ENCODE data around the gene MTHFS. TPM values are rescaled to one million over a fixed set of nuclear protein-coding genes. Genes with fewer than 3 reads are reported as not detected.

Gene MTHFS
- polyA plus RNA-seq, 1 donor (not counting 4 experiments of a cell fraction or from before 2014, with no cell fraction given): 33.8 TPM

DNA sequence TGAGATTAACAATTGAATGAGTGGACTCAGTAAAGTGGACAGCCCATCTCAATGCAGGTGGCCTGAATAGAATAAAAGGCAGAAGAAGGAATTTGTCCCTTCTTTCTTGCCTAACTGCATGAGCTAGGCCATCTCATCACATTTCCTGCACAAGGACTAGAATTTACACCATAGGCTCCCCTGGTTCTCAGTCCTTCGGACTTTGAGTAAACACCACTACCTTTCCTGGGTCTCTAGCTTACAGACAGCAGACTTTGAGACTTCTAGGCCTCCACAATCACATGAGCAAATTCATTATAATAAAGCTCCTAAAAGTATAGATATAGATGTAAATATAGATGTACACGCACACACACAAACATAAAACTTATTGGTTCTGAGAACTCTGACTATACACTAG lies 28.3 kb downstream of the MTHFS start:
- no peak for DNase-seq (ENCODE audit: low read depth, low spot score)
- peaks cover 9% of the 10 kb centered on the region for H3K4me1 ChIP-seq (ENCODE audit: control insufficient read depth, extremely low read depth, insufficient read depth, low read length)
- H2AFZ ChIP-seq (ENCODE audit: control insufficient read depth, low read length): no peak overlapping the region
- no peaks in the 10 kb centered on the region for H4K20me1 ChIP-seq (ENCODE audit: control insufficient read depth, extremely low read depth, insufficient read depth, low read length)
- FAIRE-seq: no peak
- peaks cover 0 to 5% of the 10 kb centered on the region in 2 experiments for H3K36me3 ChIP-seq (ENCODE audit: control insufficient read depth in 2 of 2, extremely low read depth in 1 of 2, insufficient read depth in 2 of 2, low read length in 2 of 2)
- no peak overlapping the region for H3K4me2 ChIP-seq (ENCODE audit: control insufficient read depth, extremely low read depth, insufficient read depth, low read depth, low read length)
- H3K79me2 ChIP-seq (ENCODE audit: control insufficient read depth, insufficient read depth, low read length): no peaks in the 10 kb centered on the region
- no peaks in the 10 kb centered on the region for H3K27me3 ChIP-seq (ENCODE audit: control insufficient read depth, extremely low read depth, insufficient read depth, low read length)
- H3K27ac ChIP-seq (ENCODE audit: control insufficient read depth, insufficient read depth, low read length): no peak overlapping the region
- no peak for TF ChIP-seq EZH2 (IDR thresholded peaks at IDR 0.05; ENCODE audit: low read length)
- TF ChIP-seq CTCF (optimal IDR thresholded peaks at IDR 0.05 in 1 of 3, IDR thresholded peaks at IDR 0.05 in 1 of 3, conservative IDR thresholded peaks at IDR 0.05 in 1 of 3; ENCODE audit: extremely low read depth in 1 of 3, insufficient read depth in 2 of 3, low read length in 3 of 3): no peak
- dilution Hi-C loops (cut with MboI; ENCODE audit: extremely low pct_ligation_motif_present, low sequenced_read_pairs): no loop called here
- no peak overlapping the region for H3K9ac ChIP-seq (ENCODE audit: control insufficient read depth, extremely low read depth, insufficient read depth, low read length)
- H3K9me3 ChIP-seq (ENCODE audit: control insufficient read depth, low read depth, low read length): no peaks in the 10 kb centered on the region
- H3K4me3 ChIP-seq (ENCODE audit: control insufficient read depth in 2 of 3, extremely low read depth in 1 of 3, insufficient read depth in 2 of 3, low read depth in 1 of 3, low read length in 3 of 3): no peak overlapping the region
- H3K9me1 ChIP-seq (ENCODE audit: control insufficient read depth, extremely low read depth, insufficient read depth, low read length): no peaks in the 10 kb centered on the region

DNA sequence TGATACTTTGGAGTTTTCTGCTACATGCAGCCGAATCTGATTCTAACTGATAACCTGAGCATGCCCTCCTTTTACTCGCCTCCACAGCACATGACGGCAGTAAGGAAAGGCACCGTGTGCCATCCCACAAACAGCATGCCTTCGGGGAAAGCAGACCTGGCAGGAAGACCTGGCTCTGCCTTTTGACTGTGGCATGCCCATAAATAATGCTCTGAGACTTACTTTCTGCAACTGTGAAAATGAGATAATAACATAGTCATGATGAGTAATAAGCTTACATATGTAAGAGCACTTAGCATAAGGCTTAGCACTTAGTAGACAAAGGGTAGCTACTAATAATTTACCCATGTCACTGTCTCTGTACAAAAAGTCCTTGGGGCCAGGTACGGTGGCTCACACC lies 32.9 kb downstream of the MTHFS start:
- Histone ChIP-seq H3K27me3 (ENCODE audit: control insufficient read depth, extremely low read depth, insufficient read depth, low read length) (no peaks in the 10 kb centered on the region), H3K4me2 (ENCODE audit: control insufficient read depth, extremely low read depth, insufficient read depth, low read depth, low read length) (no peak overlapping the region), H2AFZ (ENCODE audit: control insufficient read depth, low read length) (no peak overlapping the region), H4K20me1 (ENCODE audit: control insufficient read depth, extremely low read depth, insufficient read depth, low read length) (no peaks in the 10 kb centered on the region), H3K27ac (ENCODE audit: control insufficient read depth, insufficient read depth, low read length) (no peak overlapping the region), H3K4me1 (ENCODE audit: control insufficient read depth, extremely low read depth, insufficient read depth, low read length) (peaks cover 13% of the 10 kb centered on the region), H3K4me3 (ENCODE audit: control insufficient read depth in 2 of 3, extremely low read depth in 1 of 3, insufficient read depth in 2 of 3, low read depth in 1 of 3, low read length in 3 of 3) (no peak overlapping the region), H3K9me1 (ENCODE audit: control insufficient read depth, extremely low read depth, insufficient read depth, low read length) (no peaks in the 10 kb centered on the region), H3K9me3 (ENCODE audit: control insufficient read depth, low read depth, low read length) (no peaks in the 10 kb centered on the region), H3K79me2 (ENCODE audit: control insufficient read depth, insufficient read depth, low read length) (no peaks in the 10 kb centered on the region), H3K9ac (ENCODE audit: control insufficient read depth, extremely low read depth, insufficient read depth, low read length) (no peak overlapping the region), H3K36me3 (ENCODE audit: control insufficient read depth in 2 of 2, extremely low read depth in 1 of 2, insufficient read depth in 2 of 2, low read length in 2 of 2) (peaks cover 0 to 2% of the 10 kb centered on the region in 2 experiments)
- TF ChIP-seq EZH2 (IDR thresholded peaks at IDR 0.05; ENCODE audit: low read length) (no peak), CTCF (optimal IDR thresholded peaks at IDR 0.05 in 1 of 3, IDR thresholded peaks at IDR 0.05 in 1 of 3, conservative IDR thresholded peaks at IDR 0.05 in 1 of 3; ENCODE audit: extremely low read depth in 1 of 3, insufficient read depth in 2 of 3, low read length in 3 of 3) (no peak)
- dilution Hi-C loops (cut with MboI; ENCODE audit: extremely low pct_ligation_motif_present, low sequenced_read_pairs): no loop called here
- peak; percentile 45 for DNase-seq (ENCODE audit: low read depth, low spot score)
- peak; percentile 67 for FAIRE-seq
